ENCODE data around the gene KTI12.

- TF ChIP-seq MXI1 (IDR thresholded peaks at IDR 0.05; ENCODE audit: low read depth, low read length), result no peak
- TF ChIP-seq, protein P1, sequence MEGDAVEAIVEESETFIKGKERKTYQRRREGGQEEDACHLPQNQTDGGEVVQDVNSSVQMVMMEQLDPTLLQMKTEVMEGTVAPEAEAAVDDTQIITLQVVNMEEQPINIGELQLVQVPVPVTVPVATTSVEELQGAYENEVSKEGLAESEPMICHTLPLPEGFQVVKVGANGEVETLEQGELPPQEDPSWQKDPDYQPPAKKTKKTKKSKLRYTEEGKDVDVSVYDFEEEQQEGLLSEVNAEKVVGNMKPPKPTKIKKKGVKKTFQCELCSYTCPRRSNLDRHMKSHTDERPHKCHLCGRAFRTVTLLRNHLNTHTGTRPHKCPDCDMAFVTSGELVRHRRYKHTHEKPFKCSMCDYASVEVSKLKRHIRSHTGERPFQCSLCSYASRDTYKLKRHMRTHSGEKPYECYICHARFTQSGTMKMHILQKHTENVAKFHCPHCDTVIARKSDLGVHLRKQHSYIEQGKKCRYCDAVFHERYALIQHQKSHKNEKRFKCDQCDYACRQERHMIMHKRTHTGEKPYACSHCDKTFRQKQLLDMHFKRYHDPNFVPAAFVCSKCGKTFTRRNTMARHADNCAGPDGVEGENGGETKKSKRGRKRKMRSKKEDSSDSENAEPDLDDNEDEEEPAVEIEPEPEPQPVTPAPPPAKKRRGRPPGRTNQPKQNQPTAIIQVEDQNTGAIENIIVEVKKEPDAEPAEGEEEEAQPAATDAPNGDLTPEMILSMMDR (IDR thresholded peaks at IDR 0.05), result no peak
- no peak for TF ChIP-seq EP300 (IDR thresholded peaks at IDR 0.05; ENCODE audit: borderline replicate concordance in 1 of 2, low read depth in 1 of 2, low read length in 1 of 2)
- no peak for TF ChIP-seq SMC3 (IDR thresholded peaks at IDR 0.05; ENCODE audit: low read depth, low read length)
- no peak for TF ChIP-seq RXRA (IDR thresholded peaks at IDR 0.05; ENCODE audit: borderline replicate concordance, low read depth)
- no peak for TF ChIP-seq MEF2A (IDR thresholded peaks at IDR 0.05; ENCODE audit: borderline replicate concordance, low read depth)
- TF ChIP-seq RAD21 (IDR thresholded peaks at IDR 0.05; ENCODE audit: low read length), result no peak
Observed at GRCh38 chr1:52037909-52038308, 4.3 kb upstream of the KTI12 start.

All from SK-N-SH (cell line).